COR-L47 (cell line): Measurements from ENCODE around the gene FYN.

Experiments
- DNase-seq: peaks from one replicate; lab custom pipeline; 2025; lab: John Stamatoyannopoulos, UW

The FYN gene

DNA sequence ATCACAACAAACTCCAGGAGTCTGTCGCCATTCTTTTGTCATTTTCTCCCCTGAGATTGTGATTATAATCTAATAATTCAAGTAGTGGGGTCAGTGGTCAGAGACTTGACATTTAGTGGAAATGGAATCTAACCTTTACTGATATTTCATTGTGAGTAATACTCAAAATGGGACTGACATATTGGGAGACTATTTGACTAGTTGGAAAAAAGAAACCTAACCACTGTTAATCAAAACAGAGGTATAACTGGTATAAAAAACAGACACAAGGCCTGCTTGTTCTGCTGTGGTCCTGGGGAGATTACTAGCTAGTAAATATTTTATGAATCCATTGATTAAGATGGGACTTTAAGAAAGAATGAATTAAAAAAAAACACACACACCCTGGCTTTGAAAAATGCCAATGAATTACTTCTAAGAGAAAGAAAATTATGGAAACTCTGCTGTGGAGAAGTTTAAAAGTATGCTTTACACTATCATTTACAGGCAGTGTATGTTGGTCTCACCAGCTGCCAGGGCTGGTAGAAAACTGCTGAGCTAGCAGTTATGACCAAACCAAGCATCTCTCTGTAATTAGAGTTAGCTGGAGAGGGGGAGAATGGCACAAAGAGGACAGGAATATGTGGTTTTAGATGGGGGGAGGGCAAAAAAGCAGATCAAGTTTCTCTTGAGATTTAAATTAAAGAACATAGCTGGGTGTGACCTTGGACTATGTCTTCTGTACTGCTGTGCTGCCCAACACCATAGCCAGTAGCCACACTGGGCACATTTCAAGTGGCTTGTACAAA is 103.7 kb downstream of the FYN start:
- DNase-seq: no peak

DNA sequence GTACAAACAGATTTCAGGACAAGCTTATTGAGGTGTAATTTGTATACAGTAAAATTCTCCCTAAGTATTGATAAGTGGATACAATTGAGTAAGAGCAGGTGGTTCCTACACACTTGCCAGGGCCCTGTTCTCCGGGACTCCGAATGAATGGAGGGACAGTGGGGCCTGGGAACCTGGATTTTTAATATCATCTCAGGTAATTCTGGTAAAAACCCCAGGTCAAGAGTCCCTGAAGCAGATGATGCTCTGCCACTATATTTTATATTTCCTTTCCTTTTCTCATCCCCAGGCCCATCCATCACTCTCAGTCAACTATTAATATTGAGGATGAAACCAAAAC is 104.9 kb downstream of the FYN start:
- no peak for DNase-seq

DNA sequence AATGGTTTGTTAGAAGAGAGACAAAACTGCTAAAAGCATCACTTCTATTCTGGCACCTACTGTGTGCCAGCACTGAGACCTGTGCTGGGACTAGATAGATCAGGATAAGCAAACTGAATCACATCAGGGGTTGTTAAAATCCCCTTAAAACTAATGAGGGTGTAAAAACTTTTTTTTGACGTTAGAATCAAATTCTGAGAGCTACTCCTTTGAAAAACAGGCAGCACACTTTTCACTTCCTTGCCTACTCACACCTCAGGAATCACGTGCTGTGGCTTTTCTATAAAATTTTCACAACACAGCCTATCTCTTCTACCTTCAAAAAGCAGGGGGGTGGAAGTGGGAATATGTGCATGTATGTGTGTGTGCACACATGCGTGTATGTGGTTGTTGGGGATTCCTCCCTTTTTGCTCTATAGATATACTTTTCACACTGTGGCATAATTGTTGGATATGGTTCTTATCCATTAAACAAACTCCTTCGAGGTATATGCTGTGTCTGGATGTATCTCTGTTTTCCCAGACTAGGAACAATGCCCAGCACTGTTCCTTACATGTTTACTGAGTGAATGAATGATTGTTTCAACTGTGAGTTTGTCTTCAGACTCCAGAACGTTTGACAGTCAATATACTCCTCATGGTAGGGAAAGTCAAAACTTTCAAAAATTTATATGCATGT is 105.4 kb downstream of the FYN start:
- DNase-seq: no peak

DNA sequence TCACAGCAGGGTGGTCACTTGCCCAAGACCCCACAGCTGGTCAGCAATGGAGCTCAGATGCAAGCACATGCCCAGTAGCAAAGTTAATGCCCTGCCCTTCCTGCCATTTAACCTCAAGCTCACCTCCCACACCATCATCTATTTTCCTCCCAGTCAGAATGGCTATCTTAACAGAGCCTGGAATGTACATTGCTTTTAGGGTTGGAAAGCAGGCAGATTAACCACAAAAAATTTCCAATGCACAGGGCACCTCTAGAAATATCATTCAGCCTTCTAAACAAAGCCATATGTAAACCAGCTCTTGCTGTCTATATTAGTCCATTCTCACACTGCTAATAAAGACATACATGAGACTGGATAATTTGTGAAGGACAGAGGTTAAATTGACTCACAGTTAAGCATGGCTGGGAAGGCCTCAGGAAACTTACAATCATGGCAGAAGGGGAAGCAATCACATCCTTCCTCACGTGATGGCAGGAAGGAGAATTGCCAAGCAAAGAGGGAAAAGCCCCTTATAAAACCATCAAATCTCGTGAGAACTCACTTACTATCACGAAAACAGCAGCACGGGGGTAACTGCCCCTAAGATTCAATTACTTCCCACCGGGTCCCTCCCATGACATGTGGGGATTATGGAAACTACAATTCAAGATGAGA is 106.9 kb downstream of the FYN start:
- no peak for DNase-seq

DNA sequence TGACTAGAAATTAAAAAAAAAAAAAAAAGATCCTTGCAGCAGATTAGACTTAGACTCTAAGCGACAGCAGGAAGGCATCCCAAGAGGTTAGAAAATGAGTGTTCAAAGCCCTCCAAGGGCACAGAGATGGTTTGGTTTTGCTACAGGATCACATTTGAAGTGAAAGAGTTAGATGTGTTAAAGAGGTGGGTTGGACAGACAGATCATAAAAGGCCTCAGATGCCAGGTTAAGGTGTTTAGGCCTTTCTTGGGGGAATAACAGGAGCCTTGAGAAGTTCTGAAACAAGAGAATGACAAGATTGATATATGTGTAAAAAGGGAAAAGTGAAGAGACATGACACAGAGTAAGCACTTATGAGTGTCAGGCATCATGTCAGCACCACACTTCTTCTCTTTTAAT is 107.5 kb downstream of the FYN start:
- no peak for DNase-seq

DNA sequence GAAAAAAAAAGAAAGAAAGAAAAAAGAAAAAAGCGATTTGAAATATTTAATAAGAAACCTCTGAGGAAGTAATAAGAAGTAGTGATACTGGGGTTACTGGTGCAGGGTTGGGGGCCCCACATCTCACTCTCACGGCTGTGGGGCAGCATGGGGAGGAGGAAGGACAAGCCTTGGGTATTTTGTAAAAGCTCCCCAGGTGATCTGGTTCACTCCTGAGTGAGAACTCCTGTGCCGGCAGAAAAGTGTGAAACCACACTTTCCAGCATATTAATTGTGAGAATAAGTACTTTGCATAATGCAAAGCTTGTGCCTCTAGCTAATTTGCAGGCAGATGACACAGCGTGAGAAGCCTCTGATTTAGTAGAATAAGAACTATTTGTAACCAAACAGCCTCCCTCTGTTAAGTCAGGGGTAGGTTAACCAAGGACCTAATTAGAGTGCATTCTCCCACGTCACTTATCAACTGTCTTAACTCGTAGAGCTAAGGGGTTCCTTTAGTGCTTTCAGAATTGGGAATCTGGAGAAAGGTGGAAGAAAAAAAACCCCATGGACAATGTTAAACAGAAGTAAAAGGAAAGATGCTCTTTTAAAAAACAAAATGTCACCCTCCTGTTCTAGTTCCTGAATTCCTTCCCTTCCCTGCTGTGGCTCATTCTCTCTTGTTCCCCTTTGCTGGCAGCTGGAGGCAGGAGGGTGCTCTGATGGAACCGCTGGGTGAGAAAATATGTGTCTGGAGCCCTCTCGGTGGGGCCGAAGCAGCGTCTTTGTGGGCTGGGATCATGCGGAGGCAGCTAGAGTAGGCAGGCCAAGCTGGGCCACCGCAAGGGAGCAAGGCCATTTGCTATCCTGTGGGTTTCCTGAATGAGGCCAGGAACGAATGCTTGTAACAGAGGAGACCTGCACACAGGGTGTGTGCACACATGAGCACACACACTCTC is 108.7 kb downstream of the FYN start:
- no peak for DNase-seq

DNA sequence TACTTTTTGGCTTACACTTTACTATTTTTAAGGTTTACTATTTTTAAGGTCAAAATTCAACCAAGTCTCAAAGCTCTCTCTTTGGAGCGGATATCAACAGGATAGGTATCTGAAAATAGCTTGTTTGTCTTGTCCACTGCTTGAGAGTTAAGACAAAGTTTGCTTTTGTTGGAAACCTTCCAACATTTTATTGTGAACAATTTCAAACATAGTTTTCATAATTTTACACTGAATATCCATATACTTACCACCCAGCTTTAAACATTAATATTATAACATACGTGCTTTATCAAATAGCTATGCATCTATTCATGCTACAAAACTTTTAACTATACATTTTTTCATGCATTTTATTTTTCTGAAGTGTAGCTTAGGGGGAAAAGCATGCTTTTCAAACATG is 109.9 kb downstream of the FYN start:
- DNase-seq: no peak

DNA sequence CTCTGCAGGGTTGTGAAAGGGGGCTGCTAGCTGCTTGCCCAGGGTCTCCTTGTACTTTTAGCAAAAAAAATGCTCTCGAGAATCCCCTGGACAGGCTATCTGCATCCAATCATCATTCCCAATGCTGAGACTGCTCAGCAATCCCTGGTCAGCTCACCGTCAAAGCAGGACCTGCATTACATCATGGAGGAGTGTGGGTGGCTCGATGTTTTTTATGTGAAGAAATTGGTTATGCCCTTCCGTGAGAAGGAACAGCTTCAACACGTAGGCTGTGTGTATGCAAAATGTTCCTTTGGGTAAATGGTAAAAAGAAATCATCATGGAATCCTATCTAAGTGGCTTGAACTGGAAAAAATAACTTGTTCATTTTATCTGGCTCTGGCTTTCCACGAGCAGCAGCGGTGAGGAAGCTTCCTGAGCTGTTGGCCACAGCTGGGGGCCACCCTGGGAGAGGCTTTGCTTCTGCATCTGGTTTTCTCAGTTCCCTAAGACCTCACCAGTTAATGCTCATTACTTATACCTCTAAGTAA is 111.4 kb downstream of the FYN start:
- DNase-seq: no peak

DNA sequence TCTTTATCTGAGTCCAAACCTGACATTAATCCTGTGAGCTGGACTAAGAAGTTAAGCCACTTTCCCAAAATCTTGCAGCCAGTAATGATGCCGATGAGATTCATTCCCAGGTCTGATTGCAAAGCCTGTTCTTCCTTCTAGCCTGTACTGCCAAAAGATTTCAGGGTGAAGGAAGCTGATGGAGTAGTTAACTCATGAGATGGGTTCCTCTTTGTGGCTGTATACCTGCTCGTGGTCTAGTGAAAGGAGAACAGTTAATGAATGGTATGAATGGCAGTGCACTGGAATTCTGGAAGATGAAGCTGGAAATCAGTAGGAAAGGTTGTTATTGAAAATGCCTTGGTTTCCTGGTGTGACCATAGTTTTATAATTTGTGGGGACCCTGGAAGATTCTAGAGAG is 112.0 kb downstream of the FYN start:
- no peak for DNase-seq

DNA sequence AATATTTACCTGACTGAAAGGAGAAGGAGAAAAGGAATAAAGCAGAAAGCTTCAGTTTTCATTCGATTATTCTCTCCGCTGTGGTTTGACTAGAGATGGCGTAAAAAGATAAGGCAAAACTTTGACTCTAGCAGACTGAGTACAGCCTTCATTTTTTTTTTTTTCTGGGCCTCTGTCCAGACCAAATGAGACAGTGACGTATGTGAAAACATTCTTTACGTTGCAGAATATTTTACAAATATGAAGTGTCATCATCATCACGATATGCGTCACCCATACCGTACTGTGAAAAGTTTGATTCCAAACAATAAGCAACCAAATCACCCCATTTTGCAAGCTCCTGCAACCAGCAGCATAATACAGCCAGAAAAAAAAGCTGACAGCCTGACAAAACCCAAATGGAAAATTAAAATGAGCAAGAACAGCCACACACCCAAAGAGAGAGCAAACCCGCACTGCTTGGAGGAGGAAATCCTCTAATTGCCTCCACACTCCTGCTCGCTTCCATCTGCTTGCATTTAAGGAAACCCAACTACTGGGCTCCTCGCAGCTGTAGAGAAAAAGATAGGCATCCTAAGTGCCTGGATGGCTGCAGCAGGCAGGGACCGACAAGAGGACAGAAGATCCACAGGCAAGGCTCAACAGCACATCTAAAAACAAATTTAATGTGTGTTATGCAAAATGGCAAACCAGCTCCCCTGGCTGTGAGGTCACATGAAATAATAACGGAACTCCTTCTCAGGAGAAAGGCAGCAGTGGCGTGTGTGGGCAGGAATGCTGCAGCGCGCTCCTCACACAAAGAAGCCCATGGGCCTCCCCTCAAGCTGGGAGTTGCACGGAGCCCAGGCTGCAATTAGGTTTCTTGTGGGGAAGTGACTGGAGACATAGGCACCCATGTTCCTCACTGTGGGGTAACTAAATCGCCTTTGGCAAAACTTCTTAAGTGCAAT is 113.1 kb downstream of the FYN start:
- no peak for DNase-seq

DNA sequence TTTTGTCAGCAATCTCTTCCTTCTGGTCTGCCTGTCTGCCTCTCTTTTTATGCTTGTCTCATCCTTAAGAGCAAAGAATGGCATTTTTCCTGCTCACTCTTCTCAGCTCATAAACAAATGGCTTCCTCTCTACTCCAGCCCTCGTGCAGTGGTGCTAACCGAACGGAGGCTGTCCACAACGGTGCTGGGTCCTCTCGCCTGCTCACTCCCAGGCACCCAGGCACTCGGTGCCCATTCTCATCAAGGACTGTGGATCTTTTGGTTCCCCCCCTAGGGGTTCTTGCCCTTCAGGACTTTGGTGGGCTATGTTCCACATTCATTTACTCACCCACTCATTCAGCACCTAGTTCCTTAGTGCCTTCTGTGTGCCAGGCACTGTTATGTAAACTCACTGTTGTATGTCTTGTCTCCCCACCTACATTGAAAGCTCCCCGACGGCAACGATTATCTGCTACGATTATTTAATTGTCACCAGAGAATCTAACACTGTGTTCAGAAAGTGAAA is 113.9 kb downstream of the FYN start:
- no peak for DNase-seq

DNA sequence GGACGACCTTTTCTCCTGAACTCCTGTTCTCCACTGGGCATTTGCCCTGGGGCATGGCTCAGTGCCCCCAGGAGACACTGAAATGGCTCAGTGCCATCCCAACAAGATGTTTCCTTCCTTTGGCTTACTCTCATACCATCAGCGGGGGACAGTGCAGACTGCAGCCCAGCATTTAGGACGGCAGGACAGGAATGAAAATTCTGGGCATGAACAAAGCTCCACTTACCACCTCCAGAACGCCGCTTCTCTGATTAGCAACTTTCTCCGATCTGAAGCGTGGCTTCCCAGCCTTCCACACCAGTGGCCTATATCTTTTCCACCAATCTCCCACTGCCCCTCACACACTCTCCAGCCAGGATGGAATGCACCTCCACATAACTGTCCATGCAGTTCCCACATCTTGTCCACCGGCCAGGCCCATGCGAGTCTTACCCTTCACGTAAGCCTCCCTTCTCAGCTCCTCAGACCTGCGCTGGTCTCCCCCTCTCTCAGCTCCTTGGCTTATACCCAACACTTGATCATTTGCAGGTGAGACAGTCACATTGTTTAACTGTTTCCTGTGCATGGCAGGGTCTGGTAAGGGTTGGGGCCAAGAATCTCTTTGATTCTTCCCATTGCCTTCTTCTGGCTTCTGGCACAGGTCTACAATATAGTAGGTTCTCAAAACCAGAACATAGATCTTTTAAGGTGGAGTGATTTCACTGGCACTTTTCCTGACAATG is 114.5 kb downstream of the FYN start:
- no peak for DNase-seq

DNA sequence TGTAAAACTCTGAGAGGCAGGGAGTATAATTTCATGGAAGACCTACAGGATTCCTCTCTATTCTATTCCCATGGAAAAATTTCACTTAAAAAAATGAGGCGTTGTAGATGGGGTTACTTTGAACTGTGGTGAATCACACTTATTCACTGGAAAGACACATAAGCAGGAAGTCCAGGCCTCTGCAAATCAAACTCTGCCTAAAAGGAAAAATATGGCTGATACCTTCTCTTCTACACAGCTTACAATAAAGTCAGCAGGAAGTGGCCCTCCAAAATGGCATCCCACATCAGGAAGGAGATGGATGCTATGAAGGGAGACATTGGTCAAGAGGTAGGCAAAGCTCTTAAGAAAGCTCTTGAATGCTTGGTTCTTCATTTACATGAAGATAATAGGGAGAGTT is 115.9 kb downstream of the FYN start:
- no peak for DNase-seq

DNA sequence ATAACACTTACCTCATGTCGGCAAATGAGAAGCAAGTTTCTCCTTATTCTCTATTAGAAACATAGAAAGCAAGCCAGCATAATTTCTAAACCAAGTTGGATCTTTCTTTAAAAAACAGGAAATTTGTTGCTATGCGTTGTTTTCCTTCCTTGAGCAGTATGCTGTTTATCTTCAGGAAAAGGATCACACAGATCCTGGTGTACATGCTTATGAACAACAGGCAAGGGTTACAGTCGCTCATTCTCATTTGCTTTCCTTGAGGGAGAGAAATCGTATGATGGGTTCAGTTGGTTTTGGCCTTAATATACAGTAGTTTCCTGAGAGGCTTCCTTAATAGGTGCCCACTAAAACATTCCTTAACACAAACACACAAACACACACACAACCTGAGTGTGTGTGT is 118.8 kb downstream of the FYN start:
- no peak for DNase-seq

DNA sequence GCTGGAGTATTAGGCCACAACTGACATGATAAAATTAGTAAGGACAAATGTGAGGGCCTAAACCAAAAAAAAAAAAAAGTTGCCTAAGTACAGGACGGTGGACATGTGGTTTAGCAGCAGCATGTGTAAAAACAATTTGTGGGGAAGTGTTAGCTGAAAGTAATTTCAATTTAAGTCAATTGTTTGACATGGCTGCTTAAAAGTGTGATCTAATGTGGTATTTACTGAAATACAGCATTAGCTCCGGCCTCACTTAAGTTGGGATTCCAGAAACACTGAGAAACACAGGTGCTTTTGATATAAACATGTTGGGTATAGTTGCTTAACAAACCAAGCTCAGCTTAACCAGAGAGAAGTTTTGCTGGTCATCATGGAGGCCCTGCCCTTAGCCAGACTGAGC is 119.7 kb downstream of the FYN start:
- no peak for DNase-seq

DNA sequence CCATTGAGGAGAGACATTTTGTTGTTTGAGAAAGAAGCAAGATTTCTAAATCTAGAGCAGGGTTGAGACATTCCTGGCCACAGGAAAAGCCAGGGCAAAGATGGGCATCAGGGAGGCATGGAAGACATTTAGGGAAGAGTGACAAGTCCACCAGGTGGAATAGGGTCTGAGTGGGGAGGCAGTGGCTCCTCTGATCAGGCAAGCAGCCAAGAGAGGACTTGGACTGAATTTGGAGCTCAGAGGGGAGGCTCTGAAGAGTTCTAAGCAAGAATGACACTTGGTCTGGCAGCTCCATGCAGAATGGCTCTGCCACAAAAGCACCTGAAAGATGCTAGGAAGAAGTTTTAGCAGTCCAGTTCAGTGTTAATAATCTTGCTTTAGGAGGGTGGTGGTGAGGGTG is 120.8 kb downstream of the FYN start:
- no peak for DNase-seq

DNA sequence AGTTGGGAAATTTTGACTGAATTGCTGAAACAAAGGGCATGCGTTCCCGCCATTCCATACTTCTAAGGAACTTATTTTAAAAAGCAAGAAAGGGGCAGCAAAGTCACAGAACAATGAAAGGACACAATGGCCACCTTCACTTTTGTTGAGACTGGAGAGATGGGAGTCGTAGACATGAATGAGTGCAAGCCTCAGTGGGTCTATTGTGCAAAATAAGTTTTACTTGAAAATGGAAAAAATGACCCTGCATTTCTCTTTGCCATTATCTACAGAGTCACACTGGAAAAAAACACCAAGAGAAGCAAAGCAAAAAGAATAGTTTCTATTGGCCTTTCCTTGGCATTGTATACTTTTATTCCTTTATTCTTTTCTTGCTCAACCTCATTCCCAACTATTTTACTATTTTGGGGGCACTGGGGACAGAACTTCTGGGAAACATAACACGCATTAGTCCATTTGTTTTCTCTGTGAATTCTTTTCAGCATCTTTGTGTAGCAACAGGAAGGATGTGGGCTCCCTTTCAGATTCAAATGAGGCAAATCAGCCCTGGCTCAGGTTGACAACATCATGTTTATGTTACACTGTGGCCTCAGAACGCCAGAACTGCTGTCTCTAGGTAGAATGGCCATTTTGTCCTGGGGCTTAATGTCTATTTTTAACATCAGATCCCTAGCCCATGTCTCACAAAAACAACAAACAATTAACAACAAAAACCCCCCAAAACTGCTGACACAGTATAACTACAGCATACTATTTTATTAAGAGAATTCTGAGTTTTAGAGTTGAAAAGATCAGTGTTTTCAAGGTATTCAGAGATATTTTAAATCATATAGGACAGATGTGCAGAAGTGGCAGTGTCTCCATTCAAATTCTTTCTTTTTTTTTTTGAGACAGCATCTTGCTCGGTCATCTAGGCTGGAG is 122.2 kb downstream of the FYN start:
- DNase-seq: no peak

DNA sequence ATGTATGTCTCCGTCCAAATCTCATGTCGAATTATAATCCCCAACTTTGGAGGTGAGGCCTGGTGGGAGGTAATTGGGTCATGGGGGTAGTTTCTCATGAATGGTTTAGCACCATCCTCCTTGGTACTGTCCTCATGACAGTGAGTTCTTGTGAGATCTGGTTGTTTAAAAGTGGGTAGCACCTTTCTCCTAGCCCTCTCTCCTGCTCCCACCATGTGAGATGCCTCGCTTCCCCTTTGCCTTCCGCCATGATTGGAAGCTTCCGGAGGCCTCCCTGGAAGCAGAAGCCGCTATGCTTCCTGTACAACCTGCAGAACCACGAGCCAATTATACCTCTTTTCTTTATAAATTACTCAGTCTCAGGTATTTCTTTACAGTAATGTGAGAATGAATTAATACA is 123.1 kb downstream of the FYN start:
- DNase-seq: no peak

DNA sequence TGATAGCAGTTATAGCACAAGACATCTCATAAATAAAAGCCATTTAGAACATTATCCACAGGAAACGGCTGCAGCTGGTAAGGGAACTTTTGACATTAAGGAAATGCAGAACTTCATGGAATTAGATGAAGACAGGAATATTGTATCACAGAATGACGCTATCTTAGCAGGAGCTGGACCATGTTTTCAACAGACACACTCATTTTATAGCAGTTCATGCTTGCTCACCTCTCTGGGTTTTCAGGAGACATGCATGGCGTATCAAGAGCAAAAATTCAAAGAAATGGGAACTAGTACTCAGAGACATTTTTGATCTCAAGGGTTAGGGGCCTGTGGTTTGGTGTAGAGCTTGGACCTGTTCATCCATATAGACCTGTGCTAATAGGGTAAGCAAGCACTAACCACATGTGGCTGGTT is 125.0 kb downstream of the FYN start:
- no peak for DNase-seq
